Umbilical cord (tissue), 2 donors: ENCODE data around the gene PNPLA7. TPM values are rescaled to one million over a fixed set of nuclear protein-coding genes. Genes with fewer than 3 reads are reported as not detected.
"Not testable (repeated sequence)": the region's sequence is repeated elsewhere in the genome, so short reads cannot be mapped to it uniquely, and the experiment has no call there.

ENCODE experiments used
- DNase-seq: peaks from one replicate; pipeline ENCODE4 v3.0.0-alpha.2; 2015; ENCODE audit warnings: low spot score
- total RNA-seq: library from RNA; depleted of rRNA; stranded (reverse); fragments of >200 nt; gene quantifications from one replicate; pipeline ENCODE4 v1.2.3, GENCODE V29; 2014; ENCODE audit warnings: low replicate concordance; ENCODE audit not compliant: insufficient read depth

The PNPLA7 gene
- total RNA-seq, 1 donor from 2014 or later = 4.3 TPM

DNA sequence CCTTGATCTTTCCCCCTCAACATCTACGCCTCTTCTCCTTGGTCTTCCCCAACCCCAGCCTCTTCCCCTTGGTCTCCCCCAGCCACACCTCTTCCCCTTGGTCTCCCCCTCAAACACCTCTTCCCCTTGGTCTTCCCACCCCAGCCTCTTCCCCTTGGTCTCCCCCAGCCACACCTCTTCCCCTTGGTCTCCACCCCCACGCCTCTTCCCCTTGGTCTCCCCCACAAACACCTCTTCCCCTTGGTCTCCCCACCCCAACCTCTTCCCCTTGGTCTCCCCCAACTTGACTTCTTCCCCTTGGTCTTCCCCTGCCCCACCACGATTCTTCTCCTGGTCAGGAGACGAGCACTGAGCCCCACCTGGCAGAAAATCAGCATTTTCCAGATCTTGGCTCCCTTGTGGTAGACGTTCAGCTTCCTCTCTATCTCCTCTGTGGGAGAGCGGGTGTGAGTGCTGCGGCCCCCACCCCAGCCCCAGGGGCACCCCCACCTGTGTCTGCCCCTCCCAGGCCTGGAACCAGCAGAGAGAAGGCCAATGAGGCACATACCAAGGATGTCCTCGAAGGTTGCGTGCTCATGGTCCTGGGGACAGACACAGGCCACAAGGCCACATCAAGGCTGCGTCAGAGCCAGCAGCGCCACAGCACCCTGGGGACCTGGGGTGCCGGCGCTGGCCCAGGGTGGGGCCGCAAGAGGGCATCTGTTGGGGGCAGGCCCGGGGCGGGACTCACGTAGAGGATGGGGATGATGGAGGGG lies 98.0 kb downstream of the PNPLA7 start:
- DNase-seq = no peak

DNA sequence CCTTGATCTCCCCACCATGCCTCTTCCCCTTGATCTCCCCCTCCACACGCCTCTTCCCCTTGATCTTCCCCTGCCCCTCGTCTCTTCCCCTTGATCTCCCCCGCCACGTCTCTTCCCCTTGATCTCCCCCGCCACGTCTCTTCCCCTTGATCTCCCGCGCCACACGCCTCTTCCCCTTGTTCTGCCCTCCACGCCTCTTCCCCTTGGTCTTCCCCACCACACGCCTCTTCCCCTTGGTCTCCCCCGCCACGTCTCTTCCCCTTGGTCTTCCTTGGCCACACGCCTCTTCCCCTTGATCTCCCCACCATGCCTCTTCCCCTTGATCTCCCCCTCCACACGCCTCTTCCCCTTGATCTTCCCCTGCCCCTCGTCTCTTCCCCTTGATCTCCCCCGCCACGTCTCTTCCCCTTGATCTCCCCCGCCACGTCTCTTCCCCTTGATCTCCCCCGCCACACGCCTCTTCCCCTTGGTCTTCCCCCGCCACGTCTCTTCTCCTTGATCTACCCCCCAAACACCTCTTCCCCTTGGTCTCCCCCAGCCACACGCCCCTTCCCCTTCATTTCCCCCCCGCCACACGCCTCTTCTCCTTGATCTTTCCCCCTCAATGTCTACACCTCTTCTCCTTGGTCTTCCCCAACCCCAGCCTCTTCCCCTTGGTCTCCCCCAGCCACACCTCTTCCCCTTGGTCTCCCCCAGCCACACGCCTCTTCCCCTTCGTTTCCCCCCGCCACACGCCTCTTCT lies 98.8 kb downstream of the PNPLA7 start:
- DNase-seq = not testable (repeated sequence)

DNA sequence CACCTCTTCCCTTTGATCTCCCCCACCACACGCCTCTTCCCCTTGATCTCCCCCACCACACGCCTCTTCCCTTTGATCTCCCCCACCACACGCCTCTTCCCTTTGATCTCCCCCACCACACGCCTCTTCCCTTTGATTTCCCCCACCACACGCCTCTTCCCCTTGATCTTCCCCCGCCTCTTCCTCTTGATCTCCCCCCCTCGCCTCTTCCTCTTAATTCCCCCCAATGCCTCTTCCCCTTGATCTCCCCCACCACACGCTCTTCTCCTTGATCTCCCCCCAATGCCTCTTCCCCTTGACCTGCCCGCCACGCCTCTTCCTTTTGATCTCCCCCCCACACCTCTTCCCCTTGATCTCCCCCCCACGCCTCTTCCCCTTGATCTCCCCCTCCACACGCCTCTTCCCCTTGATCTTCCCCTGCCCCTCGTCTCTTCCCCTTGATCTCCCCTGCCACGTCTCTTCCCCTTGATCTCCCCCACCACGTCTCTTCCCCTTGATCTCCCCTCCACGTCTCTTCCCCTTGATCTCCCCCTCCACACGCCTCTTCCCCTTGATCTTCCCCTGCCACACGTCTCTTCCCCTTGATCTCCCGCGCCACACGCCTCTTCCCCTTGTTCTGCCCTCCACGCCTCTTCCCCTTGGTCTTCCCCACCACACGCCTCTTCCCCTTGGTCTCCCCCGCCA lies 99.5 kb downstream of the PNPLA7 start:
- not testable (repeated sequence) for DNase-seq

DNA sequence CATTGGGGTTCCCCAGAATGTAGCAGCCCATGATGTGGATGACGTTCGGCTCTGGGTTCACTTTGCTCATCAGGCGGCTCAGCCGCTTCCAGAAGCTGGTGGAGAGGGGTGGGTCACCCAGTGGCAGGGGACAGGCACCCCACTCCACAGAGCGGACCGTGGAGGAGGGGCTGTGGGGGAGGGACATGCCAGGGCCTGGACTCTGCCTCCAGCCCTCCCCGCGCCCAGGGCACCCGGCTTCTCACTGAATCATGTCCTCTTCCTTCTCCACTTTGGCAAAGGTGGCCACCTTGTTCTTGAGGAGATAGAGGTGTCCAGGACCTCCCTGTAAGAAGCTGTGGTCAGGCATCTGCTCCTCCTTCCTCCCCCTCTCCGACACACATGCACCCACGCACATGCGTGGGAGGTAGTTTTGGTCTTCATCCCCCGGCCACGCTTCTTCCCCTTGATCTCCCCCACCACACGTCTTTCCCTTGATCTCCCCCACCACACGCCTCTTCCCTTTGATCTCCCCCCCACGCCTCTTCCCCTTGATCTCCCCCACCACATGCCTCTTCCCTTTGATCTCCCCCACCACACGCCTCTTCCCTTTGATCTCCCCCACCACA lies 100.2 kb downstream of the PNPLA7 start:
- DNase-seq = no peak

GRCh38 chr9:137449081-137449844 lies 100.9 kb downstream of the PNPLA7 start:
- no peak for DNase-seq

DNA sequence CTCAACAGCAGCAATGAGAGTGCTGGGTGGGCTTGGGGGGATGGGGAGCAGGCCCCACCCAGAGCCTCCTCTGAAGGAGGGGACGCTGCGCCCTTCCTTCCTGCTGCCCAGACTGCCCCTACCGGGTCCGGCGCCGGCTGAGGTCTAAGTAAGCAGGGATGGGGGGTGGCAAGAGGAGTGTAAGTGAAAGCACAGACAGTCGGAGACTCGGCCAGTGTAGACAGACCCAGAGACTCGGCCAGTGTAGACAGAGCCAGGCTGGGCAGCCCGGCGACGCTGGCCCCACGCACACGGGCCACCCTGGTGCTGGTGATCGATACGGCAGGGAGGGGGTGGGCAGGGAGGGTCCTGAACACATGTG lies 101.6 kb downstream of the PNPLA7 start:
- DNase-seq = no peak

DNA sequence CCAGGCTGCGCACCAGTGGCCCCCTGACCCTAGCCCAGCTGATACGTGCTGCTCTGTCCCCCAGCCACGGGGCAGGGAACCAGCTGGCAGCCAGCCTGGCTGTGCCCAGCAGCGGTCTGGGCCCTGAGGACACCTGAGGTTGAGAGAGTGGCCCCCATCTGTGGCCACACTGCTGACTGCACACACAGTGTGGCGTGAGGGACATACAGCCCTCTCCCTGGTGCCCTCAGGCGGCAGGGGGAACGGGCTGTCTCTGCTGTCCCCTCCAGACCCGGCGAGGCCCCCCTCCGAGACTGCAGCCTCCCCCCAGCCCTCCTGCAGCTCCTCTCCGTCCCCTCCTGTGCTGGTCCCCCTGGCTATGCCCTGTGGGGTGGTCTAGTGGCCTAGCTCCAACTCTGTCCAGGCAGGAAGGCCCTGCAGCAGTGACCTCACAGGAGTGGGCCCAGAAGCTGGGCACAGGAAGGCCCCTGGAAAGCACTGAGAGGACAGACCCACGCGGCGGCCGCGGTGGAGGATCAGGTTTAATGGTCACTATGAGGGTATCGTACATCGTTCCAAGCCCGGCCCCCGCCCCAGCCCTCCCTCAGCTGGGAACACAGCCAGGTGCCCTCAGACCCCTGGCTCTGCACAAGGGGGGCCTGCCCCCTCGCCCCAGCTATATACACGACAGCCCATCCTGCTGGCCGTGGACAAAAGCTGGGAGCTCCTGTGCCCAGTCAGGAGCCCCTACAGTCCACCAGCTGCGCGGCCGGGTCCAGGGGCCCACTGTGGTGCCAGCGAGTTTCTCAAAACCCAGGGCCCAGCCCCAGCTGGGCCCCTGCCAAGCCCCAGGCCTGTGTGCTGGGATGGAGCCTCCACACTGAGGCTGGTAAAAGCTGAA lies 102.2 kb downstream of the PNPLA7 start:
- no peak for DNase-seq

GRCh38 chr9:137446851-137447471 lies 103.2 kb downstream of the PNPLA7 start:
- no peak for DNase-seq

DNA sequence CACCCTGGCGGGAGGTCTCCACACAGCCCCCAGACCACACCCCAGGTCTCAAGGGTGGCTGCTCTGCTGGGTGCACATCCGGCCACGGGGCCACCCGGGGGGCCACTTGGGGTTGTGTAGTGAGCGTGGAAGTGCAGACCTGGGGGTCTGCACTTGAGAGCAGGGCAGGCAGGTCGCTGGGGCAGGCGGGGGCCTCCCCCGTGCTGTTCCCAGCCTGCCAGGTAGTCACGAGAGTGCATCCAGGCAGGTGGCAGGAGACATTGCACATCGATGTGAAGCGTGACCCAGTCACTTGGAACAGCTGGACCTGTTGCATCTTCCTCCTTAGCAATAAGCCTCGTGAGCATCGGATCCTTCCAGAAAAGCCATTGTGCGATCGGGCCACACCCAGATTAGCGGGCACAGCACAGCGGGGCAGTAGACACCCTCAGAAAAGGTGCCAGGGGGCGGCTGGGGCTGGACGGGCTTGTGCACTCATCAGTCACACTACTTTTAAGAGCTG lies 104.2 kb downstream of the PNPLA7 start:
- no peak for DNase-seq

DNA sequence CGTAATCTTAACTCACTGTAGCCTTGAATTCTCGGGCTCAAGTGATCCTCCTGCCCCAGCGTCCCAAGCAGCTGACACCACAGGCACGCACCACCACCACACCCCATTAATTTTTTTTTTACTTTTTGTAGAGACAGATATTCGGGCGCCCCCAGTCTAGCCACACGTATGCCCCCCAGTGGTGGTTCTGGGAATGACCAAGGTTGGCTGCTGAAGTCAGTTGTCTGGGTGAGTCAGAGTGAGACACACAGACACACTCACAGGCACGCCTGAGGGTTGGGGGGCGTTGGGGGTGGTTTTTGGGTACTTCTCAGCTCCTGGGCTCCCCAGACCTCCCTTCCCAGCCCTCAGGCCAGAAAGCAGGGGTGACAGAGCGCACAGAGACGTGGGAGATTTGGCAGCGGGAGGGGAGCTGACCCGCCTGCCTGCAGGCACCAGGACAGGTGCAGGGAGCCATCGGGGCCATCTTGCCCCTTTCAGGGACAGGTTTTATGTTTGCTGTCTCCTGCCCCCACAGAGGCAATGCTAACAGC lies 104.9 kb downstream of the PNPLA7 start:
- DNase-seq = peak; percentile 62

DNA sequence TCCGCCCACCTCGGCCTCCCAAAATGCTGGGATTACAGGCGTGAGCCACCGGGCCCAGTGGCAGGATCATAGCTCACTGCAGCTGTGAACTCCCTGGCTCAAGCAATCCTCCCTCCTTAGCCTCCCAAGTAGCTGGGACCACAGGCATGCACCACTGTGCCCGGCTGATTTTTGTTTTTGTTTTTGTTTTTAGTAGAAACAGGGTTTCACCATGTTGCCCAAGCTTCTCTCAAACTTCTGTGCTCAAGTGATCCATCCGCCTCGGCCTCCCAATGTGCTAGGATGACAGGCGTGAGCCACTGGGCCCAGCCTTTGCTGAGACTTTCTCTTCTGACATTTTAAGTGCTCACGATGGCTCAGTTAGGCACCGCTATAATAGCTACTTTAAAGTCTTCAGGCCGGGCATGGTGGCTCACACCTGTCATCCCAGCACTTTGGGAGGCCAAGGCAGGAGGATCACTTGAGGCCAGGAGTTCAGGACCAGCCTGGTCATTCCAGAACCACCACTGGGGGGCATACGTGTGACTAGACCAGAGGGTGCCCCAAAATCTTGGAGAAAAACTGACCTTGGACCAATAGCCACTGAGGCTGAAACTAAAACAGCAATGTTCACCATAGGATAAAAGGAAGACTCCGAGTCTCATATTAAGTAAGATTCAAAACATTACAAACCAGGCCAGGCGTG lies 106.0 kb downstream of the PNPLA7 start:
- DNase-seq = no peak

DNA sequence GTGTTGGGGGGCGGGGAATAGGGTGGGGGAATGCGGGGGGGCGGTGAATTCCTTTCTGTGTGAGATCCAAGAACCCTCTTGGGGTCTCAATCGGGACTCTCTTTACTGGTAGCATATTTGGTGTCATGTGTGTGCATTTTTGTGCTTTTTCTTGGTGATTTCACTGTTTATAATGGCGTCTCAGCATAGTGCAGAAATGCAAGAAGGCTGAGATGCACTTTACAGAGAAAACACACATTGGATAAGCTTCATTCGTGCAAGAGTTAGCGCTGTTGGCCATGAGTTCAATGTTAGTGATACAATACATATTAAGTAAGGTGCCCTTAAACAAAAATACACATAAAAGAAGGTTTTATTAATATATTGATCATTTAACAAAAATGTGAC lies 108.3 kb downstream of the PNPLA7 start:
- no peak for DNase-seq

- DNase-seq = no peak
Observed at GRCh38 chr9:137441289-137441934, 108.8 kb downstream of the PNPLA7 start, which contains the start of gene ENTPD8. Gene ENTPD8 (minus strand): TSS chr9:137441357. CDS start chr9:137438285, 3,072 bp downstream.

GRCh38 chr9:137439158-137439714 lies 111.0 kb downstream of the PNPLA7 start:
- DNase-seq = no peak

DNA sequence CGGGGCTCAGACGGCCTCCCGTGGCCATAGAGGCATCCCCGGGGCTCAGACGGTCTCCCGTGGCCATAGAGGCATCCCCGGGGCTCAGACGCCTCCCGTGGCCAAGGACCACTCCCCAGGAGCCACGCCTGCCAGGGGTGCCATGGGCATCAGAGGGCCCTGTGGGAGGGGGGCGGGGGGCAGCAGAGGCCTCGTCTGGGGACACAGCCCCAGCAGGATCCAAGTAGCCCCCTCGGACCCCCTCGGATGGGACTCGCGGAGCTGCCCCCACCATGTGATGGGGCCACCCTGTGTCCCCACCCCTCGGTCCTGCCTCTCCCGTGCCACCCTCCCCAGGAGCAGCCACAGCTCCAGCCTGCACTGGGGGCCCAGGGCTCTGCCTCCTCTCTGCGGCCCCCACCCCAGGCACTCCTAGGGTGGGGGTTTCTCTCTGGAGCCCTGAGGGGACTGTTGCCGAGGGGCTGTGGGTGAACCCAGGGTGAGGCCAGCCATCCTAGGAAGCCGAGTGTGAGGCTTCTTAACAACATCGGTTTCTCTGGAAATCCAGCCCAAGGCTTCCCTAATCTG lies 111.5 kb downstream of the PNPLA7 start:
- DNase-seq = no peak

DNA sequence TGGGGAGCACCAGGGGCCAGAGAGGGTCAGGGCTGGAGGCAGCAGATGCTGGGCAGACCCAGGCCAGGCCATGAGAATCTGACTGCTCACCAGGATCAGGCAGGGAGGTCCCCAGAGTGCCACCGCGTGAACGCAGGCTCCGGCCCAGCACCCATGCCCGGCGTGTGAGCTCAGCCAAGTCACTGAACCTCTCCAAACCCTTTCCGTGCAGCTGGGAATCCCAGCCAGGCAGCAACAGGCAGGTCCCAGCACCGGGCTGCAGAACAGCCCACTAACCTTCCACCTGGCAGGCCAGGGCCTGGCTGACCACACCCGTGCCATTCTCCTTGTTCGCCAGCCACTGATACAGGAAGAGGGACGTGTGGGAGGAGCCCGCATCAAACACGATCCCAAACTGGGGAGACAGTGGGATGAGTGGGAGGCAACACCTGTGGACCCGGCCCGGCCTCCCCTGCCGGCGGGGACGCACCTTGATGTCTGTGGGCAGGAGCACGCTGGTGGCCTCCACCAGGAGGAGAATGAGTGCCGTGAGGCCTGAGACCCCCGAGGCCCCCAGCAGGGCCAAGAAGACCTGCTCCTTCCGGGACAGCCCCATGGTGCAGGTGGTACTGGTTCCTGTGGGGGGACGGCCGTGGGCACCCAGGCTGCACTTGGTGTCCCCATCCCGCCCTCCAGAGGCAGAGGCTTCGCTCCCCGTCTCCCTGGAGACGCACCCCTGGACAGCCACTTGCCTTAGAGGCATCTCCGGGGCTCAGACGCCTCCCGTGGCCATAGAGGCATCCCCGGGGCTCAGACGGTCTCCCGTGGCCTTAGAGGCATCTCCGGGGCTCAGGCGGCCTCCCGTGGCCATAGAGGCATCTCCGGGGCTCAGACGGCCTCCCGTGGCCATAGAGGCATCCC lies 112.3 kb downstream of the PNPLA7 start:
- no peak for DNase-seq
